SJCRH30 (cell line): ENCODE measurements around the gene BAG3. TPM values are rescaled to one million over a fixed set of nuclear protein-coding genes. Genes with fewer than 3 reads are reported as not detected.

Experiments
- DNase-seq, 2 experiments: peaks; one replicate each; pipeline ENCODE4 v3.0.0-alpha.2; 2015 to 2020
- H3K27ac ChIP-seq: fragments of 250-450 bp; sonication (Bioruptor Pico); 2 replicates; pipeline ENCODE4 v1.5.1; 2020; ENCODE audit warnings: mild to moderate bottlenecking, moderate library complexity
- H3K27me3 ChIP-seq: fragments of 250-450 bp; sonication (Bioruptor Pico); 2 replicates; pipeline ENCODE4 v1.5.1; 2020; ENCODE audit warnings: mild to moderate bottlenecking, moderate library complexity
- H3K36me3 ChIP-seq: fragments of 250-450 bp; sonication (Bioruptor Pico); 2 replicates; pipeline ENCODE4 v1.5.1; 2020; ENCODE audit warnings: mild to moderate bottlenecking, moderate library complexity
- H3K4me1 ChIP-seq: fragments of 250-450 bp; sonication (Bioruptor Pico); 2 replicates; pipeline ENCODE4 v1.5.1; 2020; ENCODE audit warnings: mild to moderate bottlenecking, moderate library complexity
- H3K4me3 ChIP-seq: fragments of 250-450 bp; sonication (Bioruptor Pico); 2 replicates; pipeline ENCODE4 v1.5.1; 2020; ENCODE audit warnings: mild to moderate bottlenecking, moderate library complexity
- H3K9me3 ChIP-seq: fragments of 250-450 bp; sonication (Bioruptor Pico); replicated peaks from 2 replicates; pipeline ENCODE4 v1.5.1; 2020; ENCODE audit warnings: mild to moderate bottlenecking, moderate library complexity
- total RNA-seq: library from RNA; depleted of rRNA; stranded (reverse); fragments of >200 nt; shearing (Covaris generic); gene quantifications from 2 replicates; pipeline ENCODE4 v1.2.3, GENCODE V29; 2014

BAG3 gene
- total RNA-seq, 1 experiment from 2014 or later = 12.5 TPM

DNA sequence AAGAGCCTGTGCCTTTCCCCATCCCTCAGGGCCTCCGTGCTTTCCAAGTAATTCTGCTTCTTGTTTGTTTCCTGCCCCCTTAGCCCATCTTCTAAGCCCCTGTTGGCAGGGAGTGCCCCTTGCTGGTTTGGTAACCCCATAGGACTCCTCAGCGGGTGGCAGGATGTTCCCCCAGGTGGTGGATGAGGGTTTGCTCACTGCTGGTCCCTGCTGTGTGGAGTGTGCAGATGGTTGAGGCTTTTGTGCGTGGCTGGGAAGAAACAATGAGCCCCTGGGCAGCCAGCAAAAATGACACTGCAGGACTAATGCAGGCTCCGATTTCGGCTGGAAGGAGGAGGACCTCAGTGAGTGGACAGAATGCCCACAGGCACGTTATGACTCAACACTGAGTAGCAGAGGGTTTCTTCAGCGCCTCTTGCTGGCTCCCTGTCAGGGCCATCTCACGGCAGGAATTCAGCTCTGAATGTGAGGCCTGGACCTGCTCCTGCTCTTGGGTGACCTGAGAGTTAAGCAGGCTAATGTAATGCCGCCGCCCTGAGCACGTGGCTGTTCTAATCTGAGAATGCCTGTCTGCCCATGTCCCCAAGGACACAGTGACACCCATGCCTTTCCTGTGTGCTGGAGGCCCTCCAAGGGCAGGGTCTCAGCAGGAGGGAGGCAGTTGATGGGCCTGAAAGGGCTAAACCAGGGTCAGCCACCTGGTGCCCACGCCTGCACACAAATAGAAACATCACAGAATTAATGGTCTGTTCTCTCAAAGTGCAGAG is 16.6 kb downstream of the BAG3 start:
- Histone ChIP-seq H3K4me3 (no peak overlapping the region), H3K27ac (peak overlapping the region; percentile 41), H3K9me3 (no peaks in the 10 kb centered on the region), H3K36me3 (peaks cover 13% of the 10 kb centered on the region), H3K4me1 (peaks cover 20% of the 10 kb centered on the region), H3K27me3 (no peaks in the 10 kb centered on the region)
- DNase-seq = peak; percentile 87 to 90

DNA sequence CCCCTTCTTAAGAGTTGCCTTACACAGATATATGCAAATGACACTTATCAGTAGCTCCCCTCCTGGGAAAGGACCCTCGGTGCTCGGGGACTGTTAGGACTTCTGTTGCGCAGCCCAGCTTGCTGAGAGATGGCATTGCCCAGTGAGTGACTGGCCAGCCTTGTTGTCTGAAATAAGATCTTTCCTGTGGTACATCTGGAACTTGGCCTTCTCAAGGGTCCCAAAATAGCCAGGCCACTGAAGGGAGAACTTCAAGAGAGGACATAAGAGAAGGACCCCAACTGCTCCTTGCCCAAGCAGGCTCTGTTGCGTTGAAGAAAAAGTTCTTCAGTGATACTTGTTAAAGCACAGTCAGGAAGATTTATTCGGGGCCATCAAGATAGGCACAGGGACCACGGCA is 17.3 kb downstream of the BAG3 start:
- H3K27ac ChIP-seq = peak overlapping the region; percentile 41
- no peaks in the 10 kb centered on the region for H3K9me3 ChIP-seq
- DNase-seq = no peak
- no peaks in the 10 kb centered on the region for H3K27me3 ChIP-seq
- no peak overlapping the region for H3K4me3 ChIP-seq
- peaks cover 20% of the 10 kb centered on the region for H3K4me1 ChIP-seq
- H3K36me3 ChIP-seq = peaks cover 17% of the 10 kb centered on the region

DNA sequence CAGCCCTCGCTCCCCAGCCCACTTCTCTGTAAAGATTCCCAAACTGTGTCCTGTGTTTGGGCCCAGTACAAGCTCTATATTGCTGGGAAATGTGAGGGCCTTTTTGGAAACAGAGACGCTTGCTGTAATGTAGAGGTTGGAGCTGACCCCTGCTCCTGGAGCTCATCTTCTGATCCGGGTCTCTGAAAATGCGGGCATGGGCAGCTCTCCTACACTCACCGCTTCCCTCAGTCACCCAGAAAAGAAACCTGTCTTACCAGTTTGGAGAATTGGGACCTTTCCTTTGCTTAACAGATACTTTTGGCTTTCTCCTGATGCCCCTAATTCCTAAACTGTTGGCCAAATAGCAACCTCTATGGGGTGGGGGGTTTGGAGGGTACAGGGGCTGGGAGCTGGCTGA is 18.2 kb downstream of the BAG3 start:
- DNase-seq = no peak
- no peak overlapping the region for H3K27ac ChIP-seq
- peaks cover 17% of the 10 kb centered on the region for H3K36me3 ChIP-seq
- H3K4me1 ChIP-seq = peaks cover 20% of the 10 kb centered on the region
- no peak overlapping the region for H3K4me3 ChIP-seq
- H3K27me3 ChIP-seq = no peaks in the 10 kb centered on the region
- H3K9me3 ChIP-seq = no peaks in the 10 kb centered on the region

DNA sequence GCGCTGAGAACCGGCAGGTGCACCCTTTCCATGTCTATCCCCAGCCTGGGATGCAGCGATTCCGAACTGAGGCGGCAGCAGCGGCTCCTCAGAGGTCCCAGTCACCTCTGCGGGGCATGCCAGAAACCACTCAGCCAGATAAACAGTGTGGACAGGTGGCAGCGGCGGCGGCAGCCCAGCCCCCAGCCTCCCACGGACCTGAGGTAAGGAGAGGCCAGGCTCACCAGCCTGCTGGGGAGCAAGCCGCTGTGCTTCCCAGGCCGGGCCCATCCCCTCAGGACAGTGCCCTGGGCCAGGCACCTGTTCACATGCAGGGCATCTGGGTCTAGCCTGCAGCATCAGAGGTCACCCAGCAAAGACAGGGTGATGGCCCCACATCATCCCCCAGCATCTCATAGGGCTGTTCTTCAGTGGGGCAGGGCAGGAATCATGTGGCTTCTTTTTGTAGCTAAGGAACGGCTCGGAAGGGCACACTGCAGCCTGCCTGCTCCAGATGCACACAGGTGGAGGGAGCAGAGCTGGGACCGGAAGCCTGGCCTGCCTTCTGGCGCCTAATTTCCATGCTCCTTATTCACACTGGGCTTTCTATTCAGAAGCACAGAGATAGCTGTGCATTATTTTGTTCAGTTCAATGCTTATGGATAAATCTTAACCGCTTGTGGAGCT is 18.9 kb downstream of the BAG3 start:
- peaks cover 20% of the 10 kb centered on the region for H3K4me1 ChIP-seq
- no peak overlapping the region for H3K27ac ChIP-seq
- DNase-seq = no peak
- H3K36me3 ChIP-seq = peaks cover 17% of the 10 kb centered on the region
- no peaks in the 10 kb centered on the region for H3K27me3 ChIP-seq
- H3K4me3 ChIP-seq = no peak overlapping the region
- no peaks in the 10 kb centered on the region for H3K9me3 ChIP-seq

DNA sequence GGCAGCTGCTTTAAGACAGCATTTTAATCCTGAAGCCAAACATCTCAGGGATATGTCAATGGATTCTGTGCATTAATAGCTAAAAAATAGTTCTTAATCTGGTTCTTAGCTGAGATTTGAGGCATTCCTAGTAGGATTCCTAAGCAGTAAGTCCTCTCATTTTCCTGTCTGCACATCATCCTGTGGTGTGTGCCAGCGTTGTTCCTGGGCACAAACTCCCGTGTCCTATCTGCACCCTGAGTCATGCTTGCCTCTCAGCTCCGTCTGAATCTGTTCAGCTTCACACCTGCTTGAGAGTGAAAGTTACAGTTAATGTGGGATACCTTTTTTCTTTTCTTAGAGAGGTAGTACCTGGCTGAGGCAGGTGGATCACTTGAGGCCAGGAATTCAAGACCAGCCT is 19.5 kb downstream of the BAG3 start:
- no peaks in the 10 kb centered on the region for H3K9me3 ChIP-seq
- H3K4me1 ChIP-seq = peaks cover 20% of the 10 kb centered on the region
- H3K4me3 ChIP-seq = no peak overlapping the region
- DNase-seq = no peak
- H3K27ac ChIP-seq = no peak overlapping the region
- no peaks in the 10 kb centered on the region for H3K27me3 ChIP-seq
- H3K36me3 ChIP-seq = peaks cover 17% of the 10 kb centered on the region

DNA sequence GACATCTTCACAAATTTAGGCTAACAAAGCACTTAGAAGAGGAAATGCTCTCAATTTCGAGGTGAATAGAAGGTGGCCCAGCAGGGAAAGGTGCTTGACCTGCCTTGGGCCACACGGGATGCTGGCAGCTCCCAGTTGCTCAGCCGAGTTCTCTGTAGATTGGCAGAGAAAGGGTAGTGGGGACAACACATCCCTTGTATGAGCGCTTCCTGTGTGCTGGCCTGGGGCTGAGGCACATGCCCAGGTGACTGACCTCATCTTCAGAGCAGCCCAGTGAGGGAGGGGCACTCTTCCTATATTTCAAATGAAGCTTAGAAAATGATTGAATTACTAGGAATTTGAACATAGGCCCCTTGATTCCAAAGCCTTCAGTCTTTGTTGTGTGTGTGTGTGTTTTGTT is 20.2 kb downstream of the BAG3 start:
- DNase-seq = no peak
- Histone ChIP-seq H3K4me3 (no peak overlapping the region), H3K36me3 (peaks cover 22% of the 10 kb centered on the region), H3K4me1 (peaks cover 20% of the 10 kb centered on the region), H3K27me3 (no peaks in the 10 kb centered on the region), H3K9me3 (no peaks in the 10 kb centered on the region), H3K27ac (no peak overlapping the region)

DNA sequence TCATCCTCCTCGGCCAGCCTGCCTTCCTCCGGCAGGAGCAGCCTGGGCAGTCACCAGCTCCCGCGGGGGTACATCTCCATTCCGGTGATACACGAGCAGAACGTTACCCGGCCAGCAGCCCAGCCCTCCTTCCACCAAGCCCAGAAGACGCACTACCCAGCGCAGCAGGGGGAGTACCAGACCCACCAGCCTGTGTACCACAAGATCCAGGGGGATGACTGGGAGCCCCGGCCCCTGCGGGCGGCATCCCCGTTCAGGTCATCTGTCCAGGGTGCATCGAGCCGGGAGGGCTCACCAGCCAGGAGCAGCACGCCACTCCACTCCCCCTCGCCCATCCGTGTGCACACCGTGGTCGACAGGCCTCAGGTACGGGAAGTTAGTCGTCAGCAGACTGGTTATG is 21.1 kb downstream of the BAG3 start:
- Histone ChIP-seq H3K4me3 (no peak overlapping the region), H3K36me3 (peaks cover 31% of the 10 kb centered on the region), H3K4me1 (peaks cover 15% of the 10 kb centered on the region), H3K9me3 (no peaks in the 10 kb centered on the region), H3K27ac (no peak overlapping the region), H3K27me3 (no peaks in the 10 kb centered on the region)
- DNase-seq = no peak

DNA sequence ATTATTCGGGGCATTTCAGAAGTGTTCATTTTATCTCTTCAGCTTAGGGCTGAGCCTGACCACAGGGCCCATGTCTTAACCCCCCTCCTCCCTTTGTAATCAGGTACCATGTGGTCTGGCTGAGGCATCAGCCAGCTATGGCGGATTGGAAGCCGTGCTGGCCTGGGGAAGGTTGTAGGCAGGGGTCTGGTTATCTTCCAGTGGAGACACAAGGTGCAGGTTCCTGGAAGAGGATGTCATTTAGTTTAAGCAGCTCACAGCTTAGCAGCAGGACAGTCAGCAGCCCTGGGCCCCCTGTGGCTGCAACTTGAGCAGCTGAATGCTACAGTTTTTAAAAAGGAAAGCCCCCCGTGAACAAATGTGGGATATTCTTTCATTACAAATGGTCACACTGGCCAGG is 22.1 kb downstream of the BAG3 start:
- Histone ChIP-seq H3K27ac (no peak overlapping the region), H3K27me3 (no peaks in the 10 kb centered on the region), H3K4me3 (no peak overlapping the region), H3K4me1 (peaks cover 5% of the 10 kb centered on the region), H3K36me3 (peaks cover 41% of the 10 kb centered on the region), H3K9me3 (no peaks in the 10 kb centered on the region)
- DNase-seq = no peak

DNA sequence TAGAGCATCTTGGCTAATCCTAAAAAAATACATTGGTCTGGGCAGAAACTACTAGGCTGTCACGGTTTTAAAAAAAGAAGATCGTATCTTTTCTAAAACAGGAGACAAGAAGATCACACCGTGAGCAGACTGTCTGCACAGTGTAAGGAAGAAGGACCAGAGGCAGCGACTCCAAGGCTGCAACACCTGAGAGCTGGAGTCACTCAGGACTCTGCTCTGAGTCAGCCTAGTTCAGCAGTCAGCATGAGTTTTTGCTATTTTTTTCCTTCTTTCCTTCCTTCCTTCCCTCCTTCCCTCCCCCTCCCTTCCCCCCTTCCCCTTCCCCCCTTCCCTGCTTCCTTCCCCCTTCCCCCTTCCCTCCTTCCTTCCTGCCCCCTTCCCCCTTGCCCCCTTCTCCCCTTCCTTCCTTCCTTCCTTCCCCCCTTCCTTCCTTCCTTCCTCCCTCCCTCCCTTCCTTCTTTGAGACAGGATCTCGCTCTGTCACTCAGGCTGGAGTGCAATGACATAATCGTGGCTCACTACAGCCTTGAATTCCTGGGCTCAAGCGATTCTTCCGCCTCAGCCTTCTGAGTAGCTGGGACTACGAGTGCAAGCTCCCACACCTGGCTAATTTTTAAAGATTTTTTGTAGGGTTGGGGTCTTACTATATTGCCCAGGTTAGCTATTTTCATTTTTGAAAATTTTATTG is 24.4 kb downstream of the BAG3 start:
- H3K27ac ChIP-seq = no peak overlapping the region
- H3K27me3 ChIP-seq = no peaks in the 10 kb centered on the region
- H3K4me1 ChIP-seq = peaks cover 7% of the 10 kb centered on the region
- no peak overlapping the region for H3K4me3 ChIP-seq
- no peaks in the 10 kb centered on the region for H3K9me3 ChIP-seq
- DNase-seq = no peak
- peaks cover 38% of the 10 kb centered on the region for H3K36me3 ChIP-seq

DNA sequence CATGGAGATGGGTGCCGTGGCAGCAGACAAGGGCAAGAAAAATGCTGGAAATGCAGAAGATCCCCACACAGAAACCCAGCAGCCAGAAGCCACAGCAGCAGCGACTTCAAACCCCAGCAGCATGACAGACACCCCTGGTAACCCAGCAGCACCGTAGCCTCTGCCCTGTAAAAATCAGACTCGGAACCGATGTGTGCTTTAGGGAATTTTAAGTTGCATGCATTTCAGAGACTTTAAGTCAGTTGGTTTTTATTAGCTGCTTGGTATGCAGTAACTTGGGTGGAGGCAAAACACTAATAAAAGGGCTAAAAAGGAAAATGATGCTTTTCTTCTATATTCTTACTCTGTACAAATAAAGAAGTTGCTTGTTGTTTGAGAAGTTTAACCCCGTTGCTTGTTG is 25.9 kb downstream of the BAG3 start:
- no peak for DNase-seq
- H3K4me1 ChIP-seq = peaks cover 7% of the 10 kb centered on the region
- H3K27me3 ChIP-seq = no peaks in the 10 kb centered on the region
- H3K36me3 ChIP-seq = peaks cover 33% of the 10 kb centered on the region
- no peak overlapping the region for H3K4me3 ChIP-seq
- H3K9me3 ChIP-seq = no peaks in the 10 kb centered on the region
- H3K27ac ChIP-seq = no peak overlapping the region

DNA sequence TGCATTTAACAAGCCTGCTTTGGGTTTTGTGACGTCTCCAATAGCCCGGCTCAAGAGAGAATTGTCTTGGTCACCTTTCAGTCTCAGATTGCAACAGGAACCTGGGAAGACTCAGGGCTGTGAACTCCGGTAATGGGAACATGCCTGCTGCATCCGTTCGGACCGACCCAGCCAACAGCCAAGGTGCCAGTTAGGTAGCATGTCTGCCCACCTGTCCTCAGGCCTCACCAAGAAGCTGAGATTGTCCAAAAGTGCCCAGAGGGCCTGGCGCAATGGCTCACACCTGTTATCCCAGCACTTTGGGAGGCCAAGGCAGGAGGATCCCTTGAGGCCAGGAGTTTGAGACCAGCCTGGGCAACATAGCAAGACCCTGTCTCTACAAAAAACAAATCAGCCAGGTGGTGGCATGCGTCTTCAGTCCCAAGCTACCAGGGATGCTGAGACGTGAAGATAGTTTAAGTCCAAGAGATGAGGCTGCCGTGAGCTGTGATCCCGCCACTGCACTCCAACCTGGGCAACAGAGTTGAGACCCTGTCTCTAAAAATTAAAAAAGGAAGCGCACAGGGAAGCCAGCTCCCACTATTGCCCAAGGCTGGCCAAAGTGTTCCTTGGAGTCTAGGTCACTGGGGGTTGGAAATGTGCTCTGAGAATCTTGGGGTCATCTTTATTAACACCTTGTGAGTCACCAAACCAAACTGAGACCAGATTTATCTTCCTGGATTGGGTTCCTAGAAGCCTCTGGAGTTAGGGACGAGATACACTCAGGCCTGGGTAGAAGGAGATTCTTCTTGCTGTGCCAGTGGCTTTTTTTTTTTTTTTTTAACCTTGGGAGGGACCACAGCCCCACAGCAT is 26.9 kb downstream of the BAG3 start:
- Histone ChIP-seq H3K27me3 (no peaks in the 10 kb centered on the region), H3K4me3 (no peak overlapping the region), H3K9me3 (no peaks in the 10 kb centered on the region), H3K4me1 (peaks cover 7% of the 10 kb centered on the region), H3K27ac (no peak overlapping the region), H3K36me3 (peaks cover 25% of the 10 kb centered on the region)
- DNase-seq = no peak

DNA sequence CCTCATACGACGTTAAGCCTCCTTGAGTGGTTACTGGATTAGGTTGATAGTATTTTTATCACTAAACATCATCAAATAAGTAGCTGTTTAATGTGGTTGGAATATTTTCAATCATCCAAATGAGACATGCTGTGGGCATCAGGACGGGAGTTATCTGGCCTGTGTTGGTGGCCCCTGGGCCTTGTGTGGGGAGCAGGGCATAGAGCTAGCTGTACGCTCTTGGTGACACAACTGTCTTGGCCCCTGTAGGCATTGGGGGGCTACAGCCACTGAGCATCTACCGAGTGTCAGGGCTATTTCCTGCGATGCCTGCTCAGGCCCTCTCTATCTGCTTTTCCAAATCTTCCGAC is 28.3 kb downstream of the BAG3 start:
- no peaks in the 10 kb centered on the region for H3K27me3 ChIP-seq
- peaks cover 25% of the 10 kb centered on the region for H3K36me3 ChIP-seq
- H3K27ac ChIP-seq = no peak overlapping the region
- DNase-seq = no peak
- no peak overlapping the region for H3K4me3 ChIP-seq
- peaks cover 7% of the 10 kb centered on the region for H3K4me1 ChIP-seq
- no peaks in the 10 kb centered on the region for H3K9me3 ChIP-seq

DNA sequence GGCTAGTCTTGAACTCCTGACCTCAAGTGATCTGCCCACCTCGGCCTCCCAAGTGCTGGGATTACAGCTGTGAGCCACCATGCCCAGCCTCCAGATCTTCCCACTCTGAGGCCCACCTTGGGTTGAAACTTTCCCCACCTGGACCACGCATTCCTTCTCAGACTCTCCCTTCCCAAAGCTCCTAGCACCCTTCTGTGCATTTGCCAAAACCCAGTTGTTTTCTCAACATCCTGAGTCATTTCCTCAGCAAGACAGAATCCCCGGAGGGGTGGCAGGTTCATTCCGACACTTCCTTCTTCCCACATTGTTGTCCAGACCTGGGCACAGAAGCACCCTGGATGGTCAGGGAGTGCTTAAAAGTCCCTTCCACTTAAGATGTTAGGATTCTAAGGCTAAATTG is 28.9 kb downstream of the BAG3 start:
- Histone ChIP-seq H3K36me3 (peaks cover 25% of the 10 kb centered on the region), H3K9me3 (no peaks in the 10 kb centered on the region), H3K4me1 (peaks cover 7% of the 10 kb centered on the region), H3K27ac (no peak overlapping the region), H3K27me3 (no peaks in the 10 kb centered on the region), H3K4me3 (no peak overlapping the region)
- no peak for DNase-seq

DNA sequence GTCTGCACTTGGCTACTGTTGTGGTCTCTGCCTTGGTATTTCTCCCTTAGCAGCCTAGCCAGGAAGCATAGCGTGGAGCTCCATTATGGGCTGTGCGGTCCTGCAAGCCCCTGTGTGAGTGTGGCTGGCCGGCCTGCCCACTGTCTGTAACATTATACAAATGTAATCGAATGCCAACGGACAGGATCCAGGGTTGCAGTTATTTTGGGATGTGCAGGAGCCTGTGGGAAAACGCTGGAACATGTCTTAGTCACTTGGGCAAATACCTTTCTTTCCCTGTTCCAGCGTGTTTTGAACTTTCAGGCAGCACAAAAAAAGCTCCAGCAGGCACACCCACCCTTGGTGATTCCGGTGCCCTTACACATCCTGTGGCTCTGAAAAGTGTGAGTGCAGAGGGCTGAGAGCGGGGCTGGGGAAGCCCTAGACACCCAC is 29.5 kb downstream of the BAG3 start:
- DNase-seq = peak; percentile 47 to 54
- Histone ChIP-seq H3K4me1 (peaks cover 7% of the 10 kb centered on the region), H3K4me3 (no peak overlapping the region), H3K27ac (no peak overlapping the region), H3K9me3 (no peaks in the 10 kb centered on the region), H3K27me3 (no peaks in the 10 kb centered on the region), H3K36me3 (peaks cover 25% of the 10 kb centered on the region)
